Stimulated activated CD8-positive, alpha-beta memory T cell treated with anti-CD3 and anti-CD28 coated beads, Interleukin-4, amount 100 ng/mL, for 1 hour (primary cell): ENCODE data around the gene GRID2IP.

Source experiments
- DNase-seq, 2 donors: peaks; one replicate each; pipeline ENCODE4 v3.0.0-alpha.2; 2020; ENCODE audit warnings: low read depth in 2 of 2, low spot score in 1 of 2

The GRID2IP gene

DNA sequence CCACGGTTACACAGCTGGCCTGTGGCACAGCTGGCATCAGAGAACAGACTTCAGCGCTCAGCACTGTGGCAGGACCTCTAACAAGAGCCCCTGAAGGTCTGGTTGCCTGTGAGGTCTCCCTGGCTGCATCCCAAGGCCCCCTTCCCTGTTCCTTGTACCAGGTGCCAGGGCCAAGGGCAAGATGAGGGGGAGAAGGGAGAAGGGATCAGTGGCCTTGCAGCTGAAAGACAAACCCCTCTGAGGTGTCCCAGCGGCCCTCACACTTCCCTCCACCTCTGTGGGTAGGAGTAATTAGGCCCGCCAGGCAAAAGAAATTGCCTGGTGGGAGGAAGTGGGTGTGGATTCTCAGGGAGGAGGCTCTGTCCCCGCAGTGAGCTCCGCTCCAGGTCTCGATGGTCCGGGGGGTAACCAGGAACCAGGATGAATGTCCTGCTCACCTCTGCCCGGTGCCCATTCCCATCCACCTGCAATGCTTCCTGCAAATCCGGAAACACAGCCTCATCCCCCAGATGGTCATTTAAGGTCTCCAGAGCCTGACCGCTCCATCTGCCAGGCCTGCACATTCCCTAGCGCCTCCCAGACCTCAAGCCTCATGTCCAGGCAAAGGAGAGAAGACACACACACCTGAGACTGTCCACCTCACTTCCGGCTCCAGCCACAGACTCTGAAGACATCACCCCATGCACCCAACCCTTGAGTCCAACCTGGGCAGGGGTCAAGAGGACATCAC lies 22.7 kb downstream of the GRID2IP start:
- no peak for DNase-seq

DNA sequence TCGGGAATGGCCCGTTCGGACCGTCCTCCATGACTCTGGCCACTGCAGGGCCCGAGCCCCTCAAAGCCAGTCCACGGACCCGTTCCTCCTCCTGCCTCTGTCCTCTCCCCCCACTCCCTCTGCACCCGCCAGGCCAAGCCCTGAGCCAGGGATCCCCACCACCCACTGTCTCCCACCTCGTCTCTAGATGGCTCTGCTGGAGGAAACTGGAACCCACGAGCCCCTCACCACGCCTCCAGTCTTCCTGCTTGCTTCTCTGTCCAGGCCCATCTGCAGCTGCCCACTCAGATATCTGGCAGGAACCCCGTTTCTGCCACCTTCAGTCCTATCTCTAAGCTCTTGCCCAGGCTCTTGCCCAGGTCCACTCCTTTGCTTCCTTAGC lies 24.3 kb downstream of the GRID2IP start:
- DNase-seq: no peak

DNA sequence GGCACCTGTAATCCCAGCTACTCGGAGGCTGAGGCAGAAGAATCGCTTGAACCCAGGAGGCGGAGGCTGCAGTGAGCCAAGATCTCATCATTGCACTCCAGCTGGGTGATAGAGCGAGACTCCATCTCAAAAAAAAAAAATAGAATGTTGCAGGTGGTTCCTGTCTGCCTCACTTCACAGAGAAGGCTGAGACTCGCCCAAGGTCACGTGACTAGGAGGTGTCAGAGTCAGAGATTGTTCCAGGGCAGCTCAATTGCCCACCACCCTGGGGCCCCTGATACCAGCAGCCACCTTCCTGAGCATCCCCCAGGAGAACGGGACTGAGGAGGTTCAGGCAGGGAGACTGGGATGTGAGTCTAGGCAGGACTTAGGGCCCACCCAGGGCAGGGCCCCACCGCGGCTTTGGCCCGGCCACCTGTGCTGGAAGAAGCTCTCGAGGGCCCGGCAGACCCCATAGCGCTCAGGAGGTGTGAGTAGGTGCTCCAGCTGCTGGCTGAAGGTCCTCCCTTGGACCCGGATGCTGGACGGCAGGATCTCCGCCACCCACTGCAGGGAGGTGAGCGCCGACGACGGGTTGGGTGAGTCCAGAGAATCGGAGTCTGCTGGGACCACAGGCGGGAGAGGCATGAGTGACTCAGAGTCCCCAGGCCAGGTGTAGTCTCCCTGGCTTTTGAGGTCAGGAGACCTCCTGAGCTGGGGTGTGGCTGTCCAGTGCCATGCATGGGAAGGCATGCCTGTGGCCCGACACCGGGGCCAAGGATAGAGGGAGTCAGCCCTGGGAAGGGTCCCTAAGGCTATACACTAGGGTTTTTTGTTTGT lies 30.9 kb downstream of the GRID2IP start:
- DNase-seq: no peak

DNA sequence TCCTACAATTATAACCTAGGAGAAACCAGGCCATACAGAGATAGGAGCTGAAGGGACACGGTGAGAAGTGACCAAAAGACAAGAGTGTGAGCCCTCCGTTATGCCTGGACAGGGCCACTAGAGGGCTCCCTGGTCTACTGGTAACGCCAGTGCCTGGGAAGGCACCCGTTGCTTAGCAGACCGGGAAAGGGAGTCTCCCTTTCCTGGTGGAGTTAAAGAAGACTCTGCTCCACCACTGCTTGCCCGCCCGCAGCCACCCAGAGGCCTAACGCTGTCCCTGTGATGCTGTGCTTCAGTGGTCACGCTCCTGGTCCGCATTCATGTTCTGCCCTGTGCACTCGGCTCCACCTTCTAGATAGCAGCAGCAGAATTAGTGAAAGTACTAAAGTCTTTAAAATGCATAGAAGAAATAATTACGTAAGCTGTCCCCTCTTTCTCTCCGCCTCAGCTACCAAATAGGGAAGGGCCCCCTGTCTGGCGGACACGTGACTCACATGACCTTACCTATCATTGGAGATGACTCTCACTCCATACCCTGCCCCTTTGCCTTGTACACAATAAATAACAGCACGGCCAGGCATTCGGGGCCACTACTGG lies 34.8 kb downstream of the GRID2IP start:
- DNase-seq: peak; percentile 16 to 39

DNA sequence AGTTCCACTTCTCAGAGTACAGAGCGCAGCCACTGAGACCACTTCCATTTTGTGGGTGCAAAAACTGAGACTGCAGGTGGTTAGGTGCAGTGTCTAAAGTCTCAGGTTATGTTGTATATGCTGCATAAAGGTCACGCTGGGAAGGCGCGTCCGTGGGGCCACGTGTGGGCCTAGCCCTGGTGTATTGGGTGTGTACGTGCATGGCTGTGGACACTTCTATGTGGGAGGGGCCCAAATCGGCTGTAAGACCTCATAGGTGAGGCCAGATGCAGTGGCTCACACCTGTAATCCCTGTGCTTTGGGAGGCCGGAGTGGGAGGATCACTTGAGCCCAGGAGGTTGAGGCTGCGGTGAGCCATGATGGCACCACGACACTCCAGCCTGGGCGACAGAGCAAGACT lies 37.7 kb downstream of the GRID2IP start:
- no peak for DNase-seq

DNA sequence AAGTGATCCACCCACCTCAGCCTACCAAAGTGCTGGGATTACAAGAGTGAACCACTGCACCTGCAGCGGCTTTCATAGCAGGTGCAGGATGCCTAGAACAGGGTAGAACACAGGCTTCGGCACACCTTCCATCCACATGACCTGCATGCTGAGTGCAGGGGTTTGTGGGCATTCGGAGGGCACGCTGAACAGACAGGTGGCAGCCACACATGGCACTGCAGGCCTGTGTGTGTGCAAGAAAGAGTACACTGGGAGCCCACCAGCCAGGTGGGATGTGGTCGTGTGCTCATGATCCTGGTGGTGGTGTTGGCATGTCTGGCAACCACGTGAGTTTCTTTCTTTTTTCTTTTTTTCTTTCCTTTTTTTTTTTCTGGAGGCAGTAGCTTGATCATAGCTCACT lies 38.4 kb downstream of the GRID2IP start:
- no peak for DNase-seq

DNA sequence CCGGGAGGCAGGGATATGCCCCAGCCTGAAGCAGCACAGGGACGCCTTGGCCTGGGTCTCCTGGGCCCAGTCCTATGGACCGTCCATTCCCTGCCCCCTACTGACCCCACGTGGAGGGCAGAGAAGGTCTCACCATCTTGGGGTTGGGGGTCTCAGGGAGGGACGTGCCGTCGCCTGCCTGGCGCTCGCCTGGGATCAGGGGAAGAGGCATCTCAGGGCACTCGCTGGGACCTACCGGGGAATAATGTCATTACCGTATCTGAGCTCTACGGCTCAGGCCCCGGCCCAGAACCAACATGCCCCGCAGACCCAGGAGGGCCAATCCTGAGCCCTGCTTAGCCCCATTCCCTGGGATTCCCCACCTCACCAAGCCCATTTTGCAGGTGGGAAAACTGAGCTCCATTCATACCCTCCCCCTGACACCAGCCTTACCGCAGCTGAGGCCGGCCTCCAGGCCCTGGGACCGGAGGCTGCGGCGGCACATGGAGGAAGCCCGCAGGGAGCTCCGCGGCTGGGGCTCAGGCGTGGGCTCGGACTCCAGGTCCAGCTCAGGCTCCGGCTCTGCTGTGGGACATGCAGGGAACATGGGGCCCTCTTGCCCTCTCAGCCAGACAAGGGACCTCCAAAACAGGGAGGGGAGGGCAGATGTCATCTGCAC lies 40.7 kb downstream of the GRID2IP start:
- DNase-seq: no peak

DNA sequence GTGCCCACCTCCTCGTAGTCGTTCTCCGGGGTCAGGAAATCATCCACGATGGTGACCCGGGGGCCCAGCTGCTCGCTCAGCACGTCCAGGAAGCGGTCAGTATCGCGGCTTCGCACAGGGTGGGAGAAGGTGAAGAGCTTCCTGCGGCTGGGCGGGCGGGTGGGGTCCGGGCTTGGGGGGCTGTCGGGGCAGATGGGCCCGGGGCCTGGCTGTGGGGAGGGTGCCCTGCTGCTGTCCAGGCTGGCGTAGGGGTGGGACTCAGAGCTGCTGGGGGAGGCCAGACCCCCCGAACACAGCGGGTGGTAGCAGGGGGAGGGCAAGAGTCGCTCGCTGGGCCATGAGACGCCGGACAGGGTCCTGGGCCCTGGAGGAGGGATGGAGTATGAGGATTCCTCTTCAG lies 42.3 kb downstream of the GRID2IP start:
- no peak for DNase-seq

DNA sequence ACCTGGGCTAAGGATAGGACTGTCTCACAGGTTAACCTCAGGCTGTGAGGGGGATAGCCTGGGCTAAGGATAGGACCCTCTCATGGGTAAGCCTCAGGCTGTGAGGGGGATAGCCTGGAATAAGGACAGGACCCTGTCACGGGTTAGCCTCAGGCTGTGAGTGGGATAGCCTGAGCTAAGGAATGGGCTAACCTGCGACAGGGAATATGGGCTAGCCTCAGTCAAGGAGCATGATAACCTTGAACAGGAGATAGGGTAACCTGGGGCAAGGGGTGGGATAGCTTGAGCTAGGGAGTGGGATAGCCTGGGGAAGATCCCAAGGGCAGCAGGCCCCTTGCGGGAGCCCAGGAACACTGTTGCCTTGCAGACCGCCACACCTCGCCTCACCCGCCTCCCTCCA lies 42.7 kb downstream of the GRID2IP start:
- DNase-seq: no peak

DNA sequence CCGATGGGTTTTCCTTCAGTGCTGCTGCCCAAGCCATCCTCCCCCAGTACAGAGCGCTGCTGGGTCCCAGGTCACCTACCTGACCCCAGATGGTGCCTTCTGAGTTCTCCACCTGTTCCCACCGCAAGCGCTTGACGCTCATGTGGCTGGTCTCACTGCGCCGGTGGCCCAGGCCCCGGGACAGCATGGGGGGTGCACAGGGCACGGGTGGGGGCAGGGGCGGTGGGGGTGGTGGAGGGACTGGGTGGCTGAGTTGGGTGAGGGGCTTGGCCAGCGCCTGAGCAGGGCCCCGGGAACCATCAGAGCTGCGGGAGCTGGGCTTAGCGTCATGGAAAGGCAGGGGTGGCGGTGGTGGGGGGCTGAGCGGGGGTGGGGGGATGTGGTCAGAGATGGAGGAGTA lies 43.4 kb downstream of the GRID2IP start:
- no peak for DNase-seq

DNA sequence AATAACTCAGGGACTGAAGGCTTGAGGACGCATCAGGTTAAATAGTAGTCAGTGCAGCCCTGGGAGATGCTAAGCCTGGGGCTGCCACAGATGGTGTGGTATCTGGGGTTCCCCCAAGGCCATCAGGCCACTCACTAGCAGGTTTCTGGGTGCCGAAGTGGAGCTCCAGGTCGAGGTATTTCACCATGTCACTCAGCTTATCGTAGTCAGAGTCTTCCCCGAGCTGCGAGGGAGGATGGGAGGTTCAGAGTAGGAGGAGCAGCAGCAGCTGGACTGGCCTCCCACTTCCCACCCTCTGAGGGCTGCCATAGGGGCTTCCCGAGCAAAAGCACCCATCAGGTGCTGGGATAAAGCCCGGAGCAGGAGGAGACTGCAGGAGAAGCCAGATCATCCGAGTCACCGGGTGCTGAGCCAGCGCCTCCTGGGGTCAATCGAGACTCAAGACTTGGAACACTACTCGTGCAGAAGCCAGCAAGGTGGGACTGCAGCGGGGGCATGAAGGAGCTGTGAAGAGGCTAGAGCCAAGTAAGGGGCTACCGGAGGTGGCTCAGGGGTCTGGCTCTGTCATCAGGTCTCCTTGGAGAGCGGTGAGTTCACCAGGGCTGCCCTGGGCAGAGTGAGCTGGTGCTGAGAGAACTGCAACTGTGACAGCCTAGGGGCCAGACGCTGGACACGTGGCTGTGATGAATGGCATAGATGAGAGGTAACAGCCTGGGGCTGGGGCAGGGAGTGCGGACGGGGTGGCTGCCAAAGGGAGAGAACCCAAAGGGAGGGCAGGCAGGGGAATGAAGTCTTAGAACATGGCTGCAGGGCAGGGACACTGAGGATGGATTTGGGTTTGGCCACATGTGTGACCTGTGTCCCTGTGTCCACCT lies 45.3 kb downstream of the GRID2IP start:
- no peak for DNase-seq

DNA sequence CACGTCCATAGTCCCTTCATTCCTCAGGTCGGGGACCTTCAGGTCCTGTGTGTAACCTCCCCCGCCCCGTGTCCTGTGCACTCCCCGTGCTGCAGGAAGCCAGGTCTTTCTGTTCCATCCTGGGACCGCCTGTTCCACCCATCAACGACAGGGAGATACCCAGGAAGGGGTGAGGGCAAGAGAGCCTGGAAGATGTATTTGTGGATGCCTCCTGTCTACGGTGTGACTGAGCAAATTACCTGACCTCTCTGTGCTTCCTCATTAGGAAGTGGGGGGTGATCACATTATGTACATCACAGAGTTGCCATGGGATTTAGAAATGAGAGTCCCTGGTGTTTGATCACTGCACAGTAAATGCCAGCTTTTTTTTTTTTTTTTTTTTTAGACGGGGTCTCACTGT lies 46.3 kb downstream of the GRID2IP start:
- DNase-seq: no peak

DNA sequence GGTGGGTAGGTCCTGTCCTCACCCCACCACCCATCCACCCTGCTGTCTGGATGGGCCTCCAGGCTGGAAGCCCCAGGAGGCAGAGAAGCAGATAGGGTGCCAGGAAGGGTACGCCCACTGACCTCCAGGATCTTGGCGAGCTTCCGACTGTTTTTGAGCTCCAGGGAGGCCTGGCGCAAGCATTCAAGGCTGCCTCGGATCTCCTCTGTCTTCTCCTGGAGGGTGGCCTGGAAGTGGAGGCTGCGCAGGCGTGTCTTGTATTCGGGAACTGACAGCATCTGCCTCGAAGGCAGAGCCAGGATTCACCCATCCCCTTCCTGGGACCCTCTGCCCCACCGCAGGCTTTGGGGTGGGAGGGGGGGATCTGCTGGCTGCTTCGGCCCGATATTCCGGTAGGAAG lies 48.4 kb downstream of the GRID2IP start:
- no peak for DNase-seq

DNA sequence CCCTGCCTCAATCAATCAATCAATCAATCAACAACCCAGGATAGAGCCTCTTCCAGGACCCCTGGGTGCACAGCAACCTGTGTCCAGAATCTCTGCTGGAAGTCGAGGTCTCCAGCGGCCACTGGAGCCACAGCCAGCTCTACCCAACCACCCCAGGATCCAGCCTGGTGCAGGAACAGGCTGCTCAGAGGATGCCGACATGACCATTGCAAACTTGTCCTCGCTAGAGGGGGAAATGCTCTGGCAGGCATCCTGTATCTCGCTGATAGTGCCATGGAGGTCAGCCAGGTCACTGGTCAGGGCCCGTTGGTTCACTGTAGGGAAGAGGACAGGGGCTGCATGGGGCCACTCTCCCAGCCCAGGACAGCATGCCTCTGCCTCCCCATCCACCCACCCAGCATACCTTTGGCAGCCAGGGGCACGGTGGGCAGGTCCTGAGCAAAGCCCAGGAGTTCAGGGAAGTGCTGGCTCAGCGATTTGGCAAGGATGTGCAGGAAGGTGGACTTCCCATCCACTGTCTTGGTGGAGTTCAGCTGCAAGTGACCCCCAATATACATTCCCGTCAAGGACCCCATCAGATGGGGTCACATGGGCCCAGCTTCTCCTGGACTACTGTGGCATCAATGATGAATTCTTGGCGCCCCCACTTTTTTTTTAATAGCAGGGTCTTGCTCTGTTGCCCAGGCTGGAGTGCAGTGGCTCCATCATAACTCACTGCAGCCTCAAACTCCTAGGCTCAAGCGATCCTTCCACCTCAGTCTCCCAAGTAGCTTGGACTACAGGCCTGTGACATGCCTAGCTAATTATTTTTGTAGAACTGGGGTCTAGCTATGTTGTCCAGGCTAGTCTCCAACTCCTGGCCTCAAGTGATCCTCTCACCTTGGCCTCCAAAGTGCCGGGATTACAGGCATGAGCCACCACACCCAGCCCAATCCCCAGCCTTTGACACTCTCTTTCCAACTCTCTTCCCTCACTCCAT lies 49.4 kb downstream of the GRID2IP start:
- no peak for DNase-seq

DNA sequence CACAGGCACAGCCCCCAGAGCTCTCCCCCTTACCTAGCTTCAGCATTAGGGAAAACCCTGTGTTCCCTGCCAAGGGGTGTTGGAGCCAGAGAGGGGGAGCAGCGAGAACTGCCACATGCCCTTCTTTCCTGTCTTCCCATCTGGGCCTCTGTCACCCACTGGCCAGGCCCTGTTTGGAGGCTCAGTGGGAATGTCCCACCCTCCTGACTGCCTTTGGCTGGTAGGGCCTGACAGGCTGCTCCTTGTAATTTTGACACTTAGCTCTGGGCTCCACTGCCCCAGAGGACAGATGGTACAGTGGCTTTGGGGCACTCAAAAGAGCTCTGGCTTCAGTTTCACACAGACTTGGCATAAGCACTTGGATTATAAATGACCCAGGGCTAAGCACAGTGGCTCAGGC lies 50.6 kb downstream of the GRID2IP start:
- DNase-seq: no peak

DNA sequence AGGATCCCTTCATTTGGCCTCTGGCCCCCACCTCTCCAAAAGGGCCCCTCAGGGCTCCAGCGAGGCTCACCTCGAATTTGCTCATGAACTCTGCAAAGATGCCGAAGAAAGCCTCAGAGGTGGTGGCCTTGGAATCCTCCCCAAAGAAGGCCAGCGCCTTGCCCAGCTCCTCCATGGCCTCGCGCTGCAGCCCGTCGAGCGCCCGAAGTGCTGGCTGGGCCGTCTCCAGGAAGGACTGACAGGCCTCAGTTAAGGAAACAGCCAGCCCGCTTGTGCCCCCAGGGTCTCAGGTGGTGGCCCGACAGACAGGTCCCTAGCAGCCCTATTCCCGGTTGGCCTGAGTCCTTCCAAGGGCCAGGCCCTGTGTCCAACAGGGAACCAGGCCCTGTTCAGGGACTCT lies 53.3 kb downstream of the GRID2IP start:
- DNase-seq: no peak

DNA sequence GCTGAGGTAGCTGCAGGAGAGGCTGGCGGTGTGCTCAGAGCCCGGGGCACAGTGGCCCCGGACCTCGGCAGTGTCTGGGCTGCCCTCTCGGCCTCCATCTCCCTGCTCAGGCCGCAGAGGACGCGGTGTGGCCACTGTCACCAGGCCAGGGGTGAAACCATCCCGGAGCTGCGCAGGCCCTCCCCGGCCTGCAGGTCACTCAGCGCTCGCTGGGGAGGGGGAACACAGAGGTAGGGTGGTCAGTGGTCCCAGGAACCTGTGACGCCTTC lies 53.7 kb downstream of the GRID2IP start:
- no peak for DNase-seq

DNA sequence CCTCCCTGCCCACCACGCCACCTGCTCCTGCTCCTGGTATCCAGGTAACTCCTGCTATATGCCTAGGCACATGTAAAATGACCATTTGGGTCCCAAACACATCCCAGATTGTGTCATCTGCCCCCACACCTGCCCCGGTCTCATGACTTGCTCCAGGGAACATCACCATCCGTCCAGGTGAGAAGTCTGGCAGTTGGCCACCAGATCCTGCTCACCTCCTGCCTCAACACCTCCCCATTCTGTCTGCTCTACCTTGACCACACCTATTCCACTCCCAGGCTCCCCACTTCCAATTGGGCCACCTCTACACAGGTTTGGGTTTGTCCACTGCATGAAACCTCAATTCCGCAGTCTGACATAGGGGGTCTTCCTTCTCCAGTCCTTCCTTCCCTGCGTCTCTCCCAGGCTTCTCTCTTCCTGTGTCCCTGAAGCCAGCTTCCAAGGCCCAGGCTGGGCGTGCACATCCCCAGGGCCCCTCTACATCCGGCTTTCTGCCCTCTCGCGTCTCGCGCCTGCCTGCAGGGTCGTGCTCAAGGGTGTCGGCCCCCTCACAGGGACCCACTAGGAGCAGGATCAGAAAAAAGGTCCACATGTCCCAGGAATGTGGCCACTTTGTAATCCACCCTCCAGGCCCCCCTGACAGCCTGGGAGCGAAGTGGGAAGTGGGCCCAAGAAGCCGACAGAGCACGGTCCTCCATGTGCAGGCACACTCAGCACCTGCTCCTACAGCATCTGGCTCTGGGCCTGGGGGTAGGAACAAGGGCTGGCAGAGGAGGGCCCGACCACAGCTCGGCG lies 54.2 kb downstream of the GRID2IP start:
- DNase-seq: no peak

DNA sequence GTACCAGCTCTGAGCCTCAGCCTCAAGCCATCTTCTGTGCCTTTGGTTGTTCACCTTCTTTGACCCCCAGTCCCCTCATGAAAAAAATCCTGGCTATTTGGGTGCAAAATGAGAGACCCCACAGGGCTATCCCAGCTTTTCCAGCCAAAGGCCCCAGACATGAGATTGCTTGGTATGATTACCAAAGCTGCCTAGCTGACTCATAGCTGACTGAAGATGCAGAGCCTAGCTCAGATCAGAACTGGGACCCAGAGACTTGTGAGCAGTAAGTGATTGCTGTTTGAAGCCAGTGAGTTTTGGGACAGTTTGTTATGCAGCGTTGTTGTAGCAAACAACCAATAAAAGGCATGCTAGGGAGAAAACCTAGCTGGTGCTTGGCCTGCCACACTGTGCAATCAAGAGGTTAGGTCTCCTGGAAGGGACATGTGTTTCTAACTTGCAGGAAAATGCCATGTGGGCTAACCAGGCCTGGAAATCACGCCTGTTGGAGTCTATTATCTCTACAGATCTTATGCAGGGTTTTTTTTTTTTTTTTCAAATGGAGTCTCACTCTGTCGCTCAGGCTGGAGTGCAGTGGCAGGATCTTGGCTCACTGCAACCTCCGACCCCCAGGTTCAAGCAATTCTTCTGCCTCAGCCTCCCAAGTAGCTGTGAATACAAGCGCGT lies 55.5 kb downstream of the GRID2IP start:
- DNase-seq: no peak
